Stimulated activated CD4-positive, alpha-beta T cell treated with anti-CD3 and anti-CD28 coated beads, Interleukin-12 subunit alpha, Interleukin-12 subunit beta, amount 100 ng/mL, for 4 hours (primary cell): ENCODE results near the gene RIN3.
A peak's percentile ranks its signal among the peaks of the same experiment; 100 is the strongest.

ENCODE experiments used
- DNase-seq: peaks from one replicate; pipeline ENCODE4 v3.0.0-alpha.2; 2020

Gene RIN3

DNA sequence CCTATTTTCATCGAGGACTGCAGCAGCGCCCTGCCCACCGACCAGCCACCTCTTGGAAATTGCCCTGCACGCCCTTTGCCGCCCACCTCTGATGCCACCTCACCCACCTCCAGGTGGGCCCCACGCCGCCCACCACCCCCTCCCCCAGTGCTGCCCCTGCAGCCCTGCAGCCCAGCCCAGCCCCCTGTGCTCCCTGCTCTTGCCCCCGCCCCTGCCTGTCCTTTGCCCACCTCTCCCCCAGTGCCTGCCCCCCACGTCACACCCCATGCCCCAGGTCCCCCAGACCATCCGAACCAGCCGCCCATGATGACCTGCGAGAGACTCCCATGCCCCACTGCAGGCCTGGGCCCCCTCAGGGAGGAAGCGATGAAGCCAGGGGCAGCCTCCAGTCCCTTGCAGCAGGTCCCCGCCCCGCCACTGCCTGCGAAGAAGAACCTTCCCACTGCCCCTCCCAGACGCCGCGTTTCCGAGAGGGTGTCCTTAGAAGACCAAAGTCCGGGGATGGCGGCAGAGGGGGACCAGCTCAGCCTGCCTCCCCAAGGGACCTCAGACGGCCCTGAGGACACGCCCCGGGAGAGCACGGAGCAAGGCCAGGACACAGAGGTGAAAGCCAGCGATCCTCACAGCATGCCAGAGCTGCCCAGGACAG, 138.3 kb downstream of the RIN3 start:
- DNase-seq: peak; percentile 35

DNA sequence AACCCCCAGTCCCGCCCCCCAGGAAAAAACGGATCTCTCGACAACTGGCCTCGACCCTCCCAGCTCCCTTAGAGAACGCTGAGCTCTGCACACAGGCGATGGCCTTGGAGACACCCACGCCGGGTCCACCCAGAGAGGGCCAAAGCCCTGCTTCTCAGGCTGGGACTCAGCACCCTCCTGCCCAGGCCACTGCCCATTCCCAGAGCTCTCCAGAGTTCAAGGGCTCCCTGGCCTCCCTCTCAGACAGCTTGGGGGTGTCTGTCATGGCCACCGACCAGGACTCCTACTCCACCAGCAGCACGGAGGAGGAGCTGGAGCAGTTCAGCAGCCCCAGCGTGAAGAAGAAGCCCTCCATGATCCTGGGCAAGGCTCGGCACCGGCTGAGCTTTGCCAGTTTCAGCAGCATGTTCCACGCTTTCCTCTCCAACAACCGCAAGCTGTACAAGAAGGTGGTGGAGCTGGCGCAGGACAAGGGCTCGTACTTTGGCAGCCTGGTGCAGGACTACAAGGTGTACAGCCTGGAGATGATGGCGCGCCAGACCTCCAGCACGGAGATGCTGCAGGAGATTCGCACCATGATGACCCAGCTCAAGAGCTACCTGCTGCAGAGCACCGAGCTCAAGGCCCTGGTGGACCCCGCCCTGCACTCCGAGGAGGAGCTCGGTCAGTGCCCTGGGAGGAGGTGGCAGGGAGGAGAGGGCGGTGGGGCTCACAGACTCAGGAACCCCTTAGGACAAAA, 139.0 kb downstream of the RIN3 start:
- DNase-seq: no peak

DNA sequence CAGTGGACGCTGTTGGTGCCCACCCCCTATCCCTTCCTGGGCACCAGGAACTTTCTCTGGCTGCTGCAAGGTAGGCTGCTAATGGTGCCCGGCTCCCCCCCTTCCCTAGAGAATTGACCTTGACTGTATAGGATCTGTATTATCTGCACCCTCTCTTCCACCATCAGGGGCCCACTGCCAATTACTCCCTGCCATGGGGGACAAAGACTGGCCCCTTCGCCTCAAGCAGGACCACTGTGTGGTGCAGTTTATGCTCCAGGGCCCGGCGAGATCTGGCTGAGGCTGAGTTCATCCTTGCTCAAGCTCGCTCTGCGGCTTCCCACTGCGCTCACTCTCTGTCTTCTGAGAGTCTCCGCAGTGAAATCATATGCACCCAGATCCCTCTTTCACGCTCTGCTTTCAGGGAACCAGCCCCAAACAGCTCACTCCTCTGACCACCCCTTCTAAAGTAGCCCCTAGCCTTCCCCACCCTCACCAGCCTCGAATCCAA, 139.6 kb downstream of the RIN3 start:
- no peak for DNase-seq

DNA sequence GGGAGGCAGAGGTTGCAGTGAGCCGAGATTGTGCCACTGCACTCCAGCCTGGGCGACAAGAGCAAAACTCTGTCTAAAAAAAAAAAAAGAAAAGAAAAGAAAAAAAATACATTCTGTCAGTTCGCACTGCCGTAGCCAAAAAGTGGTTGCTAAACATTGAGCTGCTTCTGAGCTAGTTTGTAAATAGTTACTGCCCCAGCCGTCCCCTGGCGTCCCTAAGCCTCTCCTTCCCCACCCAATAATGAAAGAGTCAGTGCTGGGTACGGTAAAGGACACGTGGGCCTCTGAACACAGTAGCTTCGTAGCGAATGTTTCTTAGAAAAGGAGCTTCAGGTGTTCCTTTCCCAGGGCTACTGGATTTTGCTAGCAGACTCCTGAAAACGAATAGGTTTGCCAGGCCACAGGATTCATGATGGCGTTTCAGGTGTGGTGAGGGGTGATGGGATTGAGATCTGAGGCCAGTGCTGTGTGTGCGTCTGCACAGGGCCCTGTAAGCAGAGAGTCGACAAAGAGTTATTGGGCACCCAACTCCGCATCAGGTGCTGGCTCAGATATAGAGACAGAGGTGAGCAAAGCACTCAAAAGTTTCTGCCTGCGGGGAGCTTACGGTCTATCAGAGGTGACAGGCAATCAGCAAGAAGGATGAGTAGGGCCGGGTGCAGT, 140.8 kb downstream of the RIN3 start:
- DNase-seq: no peak

DNA sequence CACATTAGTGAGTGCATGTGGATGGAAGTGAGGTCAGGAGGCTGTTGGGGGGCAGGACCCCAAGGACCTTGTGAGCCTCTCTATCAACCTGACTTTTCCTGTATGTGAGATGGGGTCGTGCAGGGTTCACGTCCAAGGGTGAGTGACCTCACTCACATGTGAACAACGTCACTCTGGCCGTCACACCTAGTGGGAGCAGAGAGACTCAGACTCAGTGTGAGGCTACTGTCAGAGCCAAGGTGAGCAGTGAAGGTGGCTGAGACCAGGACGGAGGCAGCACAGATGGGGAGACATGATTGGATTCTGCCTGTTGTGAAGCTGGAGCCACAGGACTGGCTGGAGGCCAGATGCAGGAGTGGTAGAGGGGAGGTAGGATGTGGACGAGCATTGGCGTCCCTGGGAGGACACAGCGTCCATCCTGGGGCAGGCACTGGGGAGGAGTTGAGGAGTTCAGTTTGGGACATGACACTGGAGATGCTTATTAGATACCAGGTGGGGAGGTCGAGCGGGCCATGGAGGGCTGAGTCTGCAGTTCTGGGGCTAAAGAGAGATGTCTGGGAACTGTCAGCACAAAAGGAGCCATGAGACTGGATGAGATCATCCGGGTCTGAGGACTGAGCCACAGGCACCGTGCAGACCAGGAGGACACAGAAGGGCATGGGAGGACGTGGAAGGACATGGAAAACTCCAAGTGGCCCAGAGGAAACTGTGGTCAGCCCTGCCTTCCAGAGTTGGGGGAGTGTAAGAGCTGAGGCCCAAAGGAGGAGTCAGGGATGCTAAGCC, 142.0 kb downstream of the RIN3 start:
- DNase-seq: no peak

DNA sequence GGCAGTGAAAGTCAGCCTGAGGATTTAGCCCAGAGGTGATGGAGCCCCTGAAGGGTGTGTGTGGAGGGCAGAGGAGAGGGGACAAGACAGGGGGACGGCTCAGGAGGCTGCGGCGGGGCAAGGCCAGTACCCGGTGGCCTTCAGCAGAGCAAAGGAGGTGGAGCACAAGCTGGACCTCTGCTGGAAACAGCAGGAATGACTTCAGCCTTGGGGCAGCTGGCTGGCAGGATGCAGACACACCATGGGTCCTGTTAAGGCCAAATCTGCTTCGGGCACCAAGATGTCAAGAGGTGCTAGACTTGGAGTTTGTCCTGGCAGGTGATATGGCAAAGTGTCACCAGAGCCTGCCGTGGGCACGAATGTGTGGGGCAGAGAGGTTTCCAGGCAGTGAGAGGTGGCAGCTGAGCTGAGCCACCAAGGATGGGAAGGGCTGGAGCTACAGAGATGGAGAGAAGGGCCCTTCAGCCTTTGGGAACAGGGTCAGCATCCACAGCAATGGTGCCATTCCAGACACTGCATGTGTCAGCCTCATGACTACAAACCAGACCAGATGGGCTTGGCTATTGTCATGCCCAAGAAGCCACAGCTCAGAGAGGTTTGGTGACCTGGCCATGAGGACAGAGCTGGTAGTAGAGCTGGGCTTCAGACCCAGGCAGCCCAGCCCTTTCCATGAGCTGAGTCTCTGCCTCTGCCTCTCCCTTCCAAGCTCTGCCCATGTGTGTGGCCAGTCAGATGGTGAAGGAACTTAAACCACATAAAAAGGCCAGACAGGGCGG, 142.9 kb downstream of the RIN3 start:
- DNase-seq: no peak

DNA sequence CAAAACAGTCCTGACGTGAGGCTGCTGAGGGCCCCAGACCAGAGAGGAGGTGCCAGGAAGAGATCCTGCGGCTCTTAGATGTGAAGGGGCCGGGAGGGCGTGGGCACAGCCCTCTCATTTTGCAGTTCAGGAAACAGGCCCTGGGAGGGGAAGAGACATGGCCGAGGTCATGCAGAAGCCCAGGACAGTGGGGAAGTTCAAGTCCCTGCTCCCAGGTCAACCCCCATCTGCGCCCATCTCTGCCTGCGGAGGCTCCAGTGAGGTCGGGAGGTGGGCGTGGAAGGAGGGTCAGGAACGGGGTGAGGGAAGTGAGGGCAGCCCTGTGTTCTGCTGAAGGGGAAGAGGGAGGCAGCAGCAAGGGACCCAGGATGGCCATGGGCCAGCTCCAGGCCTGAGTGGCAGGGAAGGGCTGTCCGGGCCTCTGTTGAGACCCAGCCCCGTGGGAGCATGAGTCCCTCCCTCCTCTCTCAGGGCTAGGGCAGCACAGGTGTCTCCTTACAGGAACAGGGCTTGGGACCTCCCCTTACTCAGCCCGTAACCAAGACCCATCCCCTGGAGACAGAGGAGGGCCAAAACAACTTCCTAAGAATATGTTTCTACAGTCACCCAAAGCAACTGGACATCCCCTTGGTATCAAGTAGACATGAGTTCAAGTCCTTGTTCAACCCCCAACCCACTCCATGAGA, 144.0 kb downstream of the RIN3 start:
- DNase-seq: no peak

DNA sequence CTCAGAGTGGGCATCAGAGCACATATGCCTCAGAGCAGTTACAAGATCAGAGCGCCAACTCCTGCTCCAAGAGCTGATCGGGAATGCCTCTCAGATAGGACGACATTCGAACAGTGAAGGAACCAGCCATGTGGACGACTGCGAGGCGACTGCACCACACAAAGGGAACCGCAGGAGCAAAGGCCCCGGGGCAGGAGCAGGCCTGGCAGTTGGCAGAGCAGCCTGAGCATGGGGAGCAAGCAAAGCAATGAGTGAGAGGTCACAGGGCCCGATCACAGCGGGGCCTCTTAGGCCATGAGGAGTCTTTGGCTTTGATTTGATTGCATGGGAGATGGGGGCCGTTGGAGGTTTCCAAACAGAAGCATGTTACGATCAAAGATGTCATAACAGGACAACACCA, 144.6 kb downstream of the RIN3 start:
- no peak for DNase-seq

DNA sequence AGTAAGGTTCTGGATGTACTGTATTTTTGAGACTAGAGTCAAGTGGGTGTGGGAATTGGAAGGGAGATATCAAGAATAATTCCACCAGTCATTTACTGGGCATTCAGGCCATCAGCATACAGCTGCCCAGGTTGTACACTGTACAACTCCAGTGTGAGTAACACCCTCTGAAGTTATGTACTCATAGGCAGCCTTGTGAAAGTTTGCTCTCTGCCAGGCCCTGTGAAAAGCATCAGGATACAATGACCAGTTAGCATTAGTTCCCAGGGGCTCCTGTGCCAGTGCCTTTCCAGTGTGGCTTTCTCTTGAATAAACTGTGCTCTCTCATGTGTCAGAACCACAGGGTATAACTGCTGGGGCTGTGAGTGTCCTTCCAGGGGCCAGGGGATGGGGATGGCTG, 145.1 kb downstream of the RIN3 start:
- DNase-seq: no peak

DNA sequence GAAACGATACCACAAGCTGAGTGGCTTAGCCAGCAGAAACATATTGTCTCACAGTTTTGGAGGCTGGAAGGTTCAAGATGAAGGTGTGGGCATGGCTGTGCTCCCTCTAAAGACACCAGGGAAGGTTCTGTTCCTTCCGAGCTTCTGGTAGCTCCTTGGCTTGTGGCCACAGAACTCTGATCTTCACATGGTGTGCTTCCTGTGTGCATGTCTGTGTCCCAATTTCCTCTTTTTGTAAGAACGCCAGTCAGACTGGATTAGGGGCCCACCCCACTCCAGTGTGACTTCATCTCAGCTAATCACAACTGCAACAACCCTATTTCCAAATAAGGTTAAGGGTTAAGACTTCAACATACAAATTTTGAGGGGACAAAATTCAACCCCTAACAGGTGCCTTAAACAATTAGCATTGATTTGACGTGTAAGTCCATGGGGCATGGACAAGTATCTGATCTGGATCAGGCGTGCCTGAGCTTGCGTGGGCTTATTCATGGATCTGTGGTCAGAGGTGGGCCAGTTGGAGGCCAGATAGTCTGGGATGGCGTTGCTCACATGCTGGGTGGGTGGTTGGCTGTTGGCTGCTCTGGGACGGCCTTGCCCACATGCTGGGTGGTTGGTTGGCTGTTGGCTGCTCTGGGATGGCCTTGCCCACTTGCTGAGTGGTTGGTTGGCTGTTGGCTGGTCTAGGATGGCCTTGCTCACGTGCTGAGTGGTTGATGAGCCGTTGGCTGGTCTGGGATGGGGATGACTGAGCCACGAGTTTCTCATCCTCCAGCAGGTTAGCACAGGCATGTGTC, 146.4 kb downstream of the RIN3 start:
- no peak for DNase-seq

DNA sequence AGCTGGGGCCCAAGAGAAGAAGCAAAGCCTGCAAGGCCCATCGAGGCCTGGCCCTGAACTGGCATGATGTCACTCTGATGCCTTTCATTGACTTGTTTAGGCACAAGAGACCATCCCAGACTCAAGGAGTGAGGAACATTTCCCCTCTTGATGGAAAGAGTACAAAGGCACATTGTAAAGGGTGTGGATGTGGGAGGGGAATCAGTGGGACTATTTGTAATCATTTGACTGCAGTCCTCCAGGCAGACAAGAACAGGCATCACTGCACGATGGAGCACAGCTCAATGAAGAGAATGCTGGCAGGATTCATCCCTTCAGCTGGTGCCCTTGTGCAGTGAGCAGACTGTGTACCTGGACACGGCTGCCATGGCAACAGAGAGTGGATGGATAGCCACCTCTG, 147.0 kb downstream of the RIN3 start:
- no peak for DNase-seq

DNA sequence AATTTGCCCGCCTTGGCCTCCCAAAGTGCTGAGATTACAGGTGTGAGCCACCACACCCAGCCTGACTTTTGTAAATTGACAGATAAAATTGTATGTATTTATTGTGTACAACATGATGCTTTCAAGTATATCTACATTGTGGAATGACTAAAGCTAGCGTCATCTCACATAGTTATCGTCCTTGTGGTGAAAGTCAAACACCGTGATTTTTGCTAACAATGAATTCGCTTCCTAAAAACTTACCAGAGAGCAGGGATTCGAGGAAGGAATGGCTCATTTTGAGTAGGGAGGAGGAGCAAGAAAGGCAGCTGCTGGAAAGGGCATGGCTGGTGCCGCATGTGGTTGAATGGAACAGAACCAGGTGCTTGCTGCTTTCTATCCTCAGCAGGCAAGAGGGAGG, 149.5 kb downstream of the RIN3 start:
- DNase-seq: no peak

DNA sequence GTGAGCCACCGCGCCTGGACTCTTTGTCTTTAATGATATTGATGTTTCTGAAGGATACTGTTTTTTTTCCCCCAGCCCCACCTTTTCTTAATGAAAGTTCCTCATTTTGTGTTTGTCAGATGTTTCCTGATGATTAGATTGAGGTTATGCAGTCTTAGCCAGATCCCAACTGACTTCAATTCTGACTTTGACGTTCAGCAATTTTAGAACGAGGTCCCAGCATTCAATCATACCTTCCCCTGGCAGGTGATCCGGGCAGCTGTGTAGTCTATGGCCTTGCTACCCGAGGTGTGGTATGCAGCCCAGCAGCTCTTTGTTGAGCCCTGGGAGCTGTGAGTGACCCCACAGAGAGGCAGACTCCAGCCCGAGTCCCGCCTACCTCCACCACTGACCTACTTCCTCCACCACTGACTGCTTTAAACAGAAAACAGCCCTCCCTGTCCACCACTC, 152.1 kb downstream of the RIN3 start:
- DNase-seq: no peak

DNA sequence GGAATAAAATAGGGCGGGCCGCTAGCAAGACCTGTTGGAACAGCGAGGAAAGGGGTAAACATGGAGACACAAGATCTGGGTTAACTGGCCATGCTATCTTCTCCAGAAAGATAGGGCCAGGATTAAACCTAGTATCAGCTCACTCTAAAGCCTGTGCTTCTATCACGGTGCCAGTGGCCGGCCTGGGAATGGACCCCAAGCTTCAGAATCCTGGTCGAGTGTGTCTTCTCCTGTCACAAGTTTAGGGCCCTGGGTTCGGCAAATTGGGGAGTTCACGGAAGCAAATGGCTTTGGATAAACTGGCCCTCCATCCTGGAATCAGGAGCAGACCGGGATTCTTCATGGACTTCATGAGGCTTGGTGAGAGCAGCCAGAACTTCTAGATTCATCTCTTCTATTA, 152.7 kb downstream of the RIN3 start:
- no peak for DNase-seq

DNA sequence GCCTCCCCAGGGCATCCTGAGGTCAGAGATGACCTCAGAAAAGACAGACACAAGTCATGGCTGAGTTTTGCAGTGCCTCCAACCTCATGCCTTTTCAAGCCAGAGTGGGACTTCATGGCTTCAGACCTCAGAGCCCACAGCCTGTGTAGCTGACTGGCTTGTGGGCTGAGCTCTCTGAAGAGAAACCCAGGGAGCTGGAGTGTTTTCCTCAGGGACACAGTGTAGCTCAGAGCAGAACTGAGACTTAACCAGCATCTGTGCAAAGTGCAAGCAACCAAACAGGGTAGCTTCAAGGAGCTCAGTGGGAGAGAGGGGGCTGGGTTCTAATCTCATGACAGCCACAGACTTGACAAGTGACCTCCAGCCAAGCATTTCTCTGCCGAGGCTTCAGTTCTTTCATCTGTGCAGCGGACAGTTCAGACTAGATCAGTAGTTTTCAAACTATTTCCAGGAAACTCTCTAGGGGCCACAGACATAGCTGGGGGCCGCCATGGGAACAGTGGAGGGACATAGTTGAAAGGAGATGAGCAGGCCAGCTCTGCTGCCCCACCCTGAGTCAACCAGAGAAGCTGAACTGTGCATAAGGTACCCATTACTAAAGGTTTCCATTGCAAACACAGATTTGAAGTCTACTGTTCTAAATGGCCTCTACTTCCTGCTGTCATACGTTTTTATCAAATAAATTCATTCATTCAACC, 154.8 kb downstream of the RIN3 start:
- DNase-seq: no peak

DNA sequence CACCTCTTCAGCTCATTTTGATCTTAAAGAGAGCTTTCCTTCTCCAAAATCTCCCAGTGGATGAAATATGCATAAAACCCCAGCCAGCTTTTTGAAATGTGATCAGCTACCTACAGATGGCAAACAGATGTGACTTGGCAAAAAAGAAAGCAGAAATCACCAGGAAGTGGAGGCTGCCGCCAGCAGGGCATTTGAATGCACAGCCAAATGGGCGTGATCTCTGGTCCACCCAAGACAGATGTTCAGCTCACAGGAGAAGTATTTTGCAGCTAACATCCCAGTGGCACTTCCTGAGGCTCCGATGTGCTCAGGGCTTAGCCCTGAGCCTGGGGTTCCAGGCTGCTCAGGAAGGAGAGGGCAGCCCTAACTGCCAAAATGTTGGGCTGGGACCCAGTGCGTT, 156.6 kb downstream of the RIN3 start:
- no peak for DNase-seq

DNA sequence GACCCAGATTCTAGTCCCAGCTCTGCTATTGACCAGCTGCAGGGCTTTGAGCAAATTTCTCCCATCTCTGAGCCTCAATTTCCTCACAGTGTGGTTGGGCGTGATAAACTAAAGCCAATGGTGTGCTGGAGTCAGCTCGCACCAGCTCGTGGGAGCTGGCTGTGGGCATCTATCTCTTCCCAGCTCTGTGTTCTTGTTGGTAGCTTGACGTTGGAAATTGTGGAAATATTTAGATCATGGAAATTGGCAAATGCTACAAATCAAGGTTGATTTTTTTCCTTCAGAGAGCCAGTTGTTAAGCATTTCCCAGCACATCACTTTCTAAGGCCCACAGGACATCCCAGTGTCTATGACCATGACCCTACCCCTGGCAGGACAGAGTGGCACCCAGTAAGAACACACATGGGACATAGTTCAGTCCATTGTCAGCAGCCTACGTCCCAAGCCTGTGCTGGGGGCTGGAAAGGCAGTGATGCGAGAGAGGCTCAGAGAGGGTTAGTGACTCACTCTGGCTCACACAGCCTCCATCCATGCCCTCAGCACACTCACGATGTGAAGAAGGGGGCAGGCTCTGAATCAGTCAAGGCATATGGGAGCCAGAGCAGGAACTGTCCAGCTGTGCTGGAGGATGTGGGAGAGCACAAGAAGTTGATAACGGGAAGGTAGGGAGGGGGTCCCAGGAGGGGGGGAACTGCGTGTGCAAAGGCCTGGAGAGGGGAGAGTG, 157.2 kb downstream of the RIN3 start:
- DNase-seq: no peak

DNA sequence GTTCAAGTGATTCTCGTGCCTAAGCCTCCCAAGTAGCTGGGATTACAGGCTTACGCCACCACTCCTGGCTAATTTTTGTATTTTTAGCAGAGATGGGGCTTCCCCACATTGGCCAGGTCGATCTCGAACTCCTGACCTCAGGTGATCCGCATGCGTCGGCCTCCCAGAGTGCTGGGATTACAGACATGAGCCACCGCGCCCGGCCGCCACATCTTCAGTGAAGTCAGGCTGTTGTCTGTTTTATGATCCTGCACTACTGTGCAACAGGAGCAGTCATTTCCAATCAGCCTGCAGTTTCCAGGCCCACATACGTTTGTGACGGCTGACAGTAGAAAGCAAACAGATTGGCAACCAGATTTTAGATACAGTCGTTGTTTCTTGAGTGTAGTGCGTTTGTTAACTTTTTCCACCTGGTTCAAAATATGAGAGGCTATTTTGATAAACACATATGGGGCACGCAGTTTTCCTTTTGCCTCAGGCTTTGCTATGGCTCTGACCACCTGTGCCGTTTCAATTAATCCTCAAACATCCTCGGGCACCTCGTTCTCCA, 160.1 kb downstream of the RIN3 start:
- no peak for DNase-seq

DNA sequence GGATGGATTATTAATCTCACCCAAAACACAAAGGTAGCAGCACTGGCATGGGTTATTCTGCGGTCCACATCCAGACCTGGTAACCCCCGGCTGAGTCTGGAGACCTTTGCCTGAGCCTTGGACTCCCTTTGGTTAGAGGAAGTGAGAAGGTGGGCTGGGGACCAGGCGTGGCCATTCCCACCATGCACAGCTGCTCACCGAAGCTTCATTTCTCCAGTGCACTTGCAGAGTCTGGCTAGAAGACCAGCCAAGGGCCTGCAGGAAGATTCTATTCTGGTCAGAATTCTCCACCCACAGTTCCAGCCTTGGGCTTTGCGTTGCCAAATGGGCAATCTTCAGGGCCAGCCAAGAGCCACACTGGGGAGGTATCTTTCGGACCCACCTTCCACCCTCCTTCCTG, 161.8 kb downstream of the RIN3 start:
- DNase-seq: no peak
